GOT3 (cell line): ENCODE data around the gene CCDC88C.
A peak's percentile ranks its signal among the peaks of the same experiment; 100 is the strongest.

Experiments used
- DNase-seq: peaks from one replicate; lab custom pipeline; 2025; ENCODE audit warnings: mixed read lengths; lab: John Stamatoyannopoulos, UW

CCDC88C gene

DNA sequence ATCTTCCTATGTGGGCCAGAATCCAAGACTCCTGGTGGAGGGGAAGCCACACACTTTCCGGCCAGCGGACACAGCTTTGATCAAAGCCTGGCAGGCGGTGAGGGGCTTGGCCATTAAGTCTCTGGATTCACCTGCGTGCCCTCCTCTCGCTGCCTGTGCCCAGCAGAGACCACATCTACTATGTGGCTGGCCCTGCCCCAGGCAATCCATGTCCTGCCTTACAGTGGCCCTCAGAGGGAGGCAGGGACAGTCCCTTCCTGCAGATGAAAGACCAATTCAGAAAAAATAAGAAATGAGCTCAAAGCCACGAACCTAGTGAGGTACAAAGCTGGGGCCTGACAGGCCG, 90.4 kb downstream of the CCDC88C start:
- DNase-seq, result no peak

DNA sequence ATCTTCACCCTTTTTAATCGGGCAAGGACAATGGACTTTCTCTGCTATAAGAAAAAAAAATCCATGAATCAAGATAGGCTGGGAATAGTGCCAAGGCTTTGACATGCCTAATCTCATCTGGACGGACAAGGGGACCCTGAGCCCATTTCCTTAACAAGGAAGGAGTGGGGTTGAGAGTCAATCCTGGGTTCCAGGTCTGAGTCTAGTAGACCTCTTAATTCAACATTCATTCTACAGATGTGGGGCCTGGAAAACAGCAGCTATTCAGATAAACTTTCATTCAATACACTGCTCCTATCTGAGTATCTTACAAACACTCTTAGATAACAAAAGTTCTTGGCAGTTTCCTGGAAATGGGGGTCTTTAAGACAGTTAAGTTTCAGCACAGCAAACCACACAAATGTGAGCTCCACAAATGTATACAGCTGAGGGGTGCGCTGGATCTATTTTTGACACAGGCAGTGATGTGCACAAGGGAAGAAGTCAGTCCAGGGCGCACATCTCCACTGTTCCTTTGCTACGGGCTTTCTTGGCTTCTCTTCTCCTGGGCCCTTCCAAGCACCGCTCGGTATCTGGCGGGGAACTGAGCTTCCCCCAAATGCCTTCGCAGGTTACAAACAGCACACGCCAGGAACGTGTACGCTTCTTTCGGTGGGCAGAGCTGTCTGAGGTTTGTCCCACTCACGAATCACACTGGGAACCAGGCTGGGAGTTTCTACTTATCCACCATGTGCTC, 90.9 kb downstream of the CCDC88C start:
- no peak for DNase-seq

DNA sequence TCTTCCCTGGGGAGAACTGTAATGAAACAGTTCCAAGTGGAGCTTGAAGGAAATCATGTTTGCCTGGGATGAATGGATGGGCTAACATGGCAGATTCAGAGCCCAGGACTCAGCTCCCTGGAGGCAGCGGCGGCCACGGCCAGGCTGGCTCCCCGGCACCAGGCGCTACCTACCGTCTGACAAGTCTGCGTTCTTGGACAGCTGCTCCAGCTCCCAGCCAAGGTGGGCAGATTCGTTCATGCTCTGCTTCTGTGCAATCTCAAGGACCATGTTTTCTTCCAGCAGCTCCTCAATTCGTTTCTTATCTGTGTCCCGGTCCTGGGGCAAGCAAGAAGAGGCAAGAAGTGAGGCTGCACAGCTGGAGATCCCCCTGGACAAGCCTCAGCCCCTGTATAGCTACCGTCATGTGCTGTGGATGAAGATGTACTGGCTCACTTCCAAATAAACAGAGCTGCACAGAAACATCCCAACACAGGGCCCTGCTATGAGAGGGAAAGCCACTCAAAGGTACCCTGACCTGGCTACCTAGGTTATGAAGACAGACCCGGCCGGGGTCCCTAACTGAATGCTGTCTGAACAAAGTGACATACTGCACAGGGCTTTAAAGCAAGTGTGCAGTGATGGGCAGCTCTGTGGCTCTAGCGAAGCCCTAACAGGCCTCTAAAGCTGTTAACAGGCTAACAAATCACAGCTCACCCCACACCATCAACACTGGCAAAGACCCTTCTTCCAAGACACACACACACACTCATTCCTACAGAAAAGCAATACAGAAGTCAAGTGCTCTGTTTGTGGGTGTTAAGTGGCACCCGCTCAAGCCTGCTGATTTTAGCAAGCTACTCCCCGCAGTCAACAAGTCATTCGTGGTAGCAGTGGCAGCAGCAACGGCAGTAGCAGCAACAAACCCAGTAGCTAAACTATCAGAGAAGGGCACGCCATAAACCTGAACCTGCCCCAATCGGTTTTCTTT, 92.7 kb downstream of the CCDC88C start:
- no peak for DNase-seq

DNA sequence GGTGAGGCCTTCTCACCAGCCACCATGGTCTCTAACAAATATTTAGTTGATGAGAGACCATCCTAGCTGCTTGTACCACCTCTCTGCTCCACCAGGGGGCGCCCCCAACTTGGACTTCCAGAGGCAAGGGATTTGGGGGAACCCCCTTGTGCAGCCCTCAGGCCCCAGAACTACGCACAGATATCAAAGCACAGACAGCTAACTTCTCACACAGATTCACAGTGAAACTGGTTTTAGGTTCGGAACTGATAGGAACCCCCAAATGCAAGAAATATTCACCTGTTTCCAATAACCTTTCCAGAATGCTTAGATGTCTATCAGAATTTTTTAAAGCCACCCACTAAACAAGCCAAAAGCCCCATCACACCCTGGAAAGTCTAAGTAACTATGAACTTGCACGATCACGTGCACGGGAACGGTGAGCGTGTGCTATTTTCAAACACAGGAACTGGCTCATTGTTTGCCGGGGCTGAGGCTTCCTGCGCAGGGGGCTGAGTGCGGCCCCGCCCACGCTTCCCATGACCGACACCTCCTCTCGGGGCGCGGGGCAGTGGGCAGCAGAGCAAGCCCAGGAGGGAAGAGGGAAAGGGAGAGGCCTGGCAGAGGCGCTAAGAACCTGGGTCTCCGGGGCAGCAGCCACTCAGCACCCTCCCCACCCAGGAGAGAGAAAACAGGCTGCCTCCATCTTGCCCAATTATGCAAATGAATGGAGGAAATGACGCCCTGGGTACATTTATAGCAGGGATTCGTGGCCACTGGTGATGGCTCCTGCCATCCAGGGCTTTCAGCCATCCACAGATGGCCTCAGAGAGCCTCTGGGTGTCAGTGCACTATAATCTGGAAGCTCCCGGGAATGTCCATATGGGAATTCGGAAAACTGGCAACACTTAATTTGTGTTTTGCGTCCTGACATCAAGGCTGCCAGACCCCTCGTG, 93.7 kb downstream of the CCDC88C start:
- peak; percentile 27 for DNase-seq

DNA sequence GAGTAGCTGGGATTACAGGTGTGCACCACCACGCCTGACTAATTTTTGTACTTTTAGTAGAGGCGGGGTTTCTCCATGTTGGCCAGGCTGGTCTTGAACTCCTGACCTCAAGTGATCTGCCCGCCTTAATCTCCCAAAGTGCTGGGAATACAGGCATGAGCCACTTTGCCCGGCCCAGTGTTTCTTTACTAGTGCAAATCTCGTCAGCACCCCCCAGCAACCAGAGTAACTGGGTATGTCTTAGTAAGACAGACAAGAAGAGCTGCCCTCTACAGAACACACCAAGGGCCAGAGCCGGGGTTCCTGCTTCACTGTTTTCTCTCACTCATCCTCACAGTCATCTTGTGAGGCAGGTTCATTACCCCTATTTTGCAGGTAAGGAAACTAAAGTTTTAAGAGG, 94.6 kb downstream of the CCDC88C start:
- no peak for DNase-seq

DNA sequence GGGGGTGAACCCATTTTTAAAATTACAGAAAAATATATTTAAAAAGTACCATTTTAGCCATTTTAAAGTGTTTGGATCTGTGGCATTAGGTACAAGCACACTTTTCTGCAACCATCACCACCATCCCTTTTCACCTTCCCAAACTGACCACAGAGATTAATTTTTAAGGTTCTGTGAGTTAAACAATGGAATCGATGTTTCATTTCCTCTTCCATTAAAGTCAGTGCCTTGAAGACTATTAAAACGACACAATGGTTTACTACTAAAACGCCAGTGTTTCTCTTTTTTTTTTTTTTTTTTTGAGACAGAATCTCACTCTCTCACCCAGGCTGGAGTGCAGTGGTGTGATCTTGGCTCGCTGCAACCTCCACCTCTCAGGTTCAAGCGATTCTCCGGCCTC, 95.0 kb downstream of the CCDC88C start:
- no peak for DNase-seq

DNA sequence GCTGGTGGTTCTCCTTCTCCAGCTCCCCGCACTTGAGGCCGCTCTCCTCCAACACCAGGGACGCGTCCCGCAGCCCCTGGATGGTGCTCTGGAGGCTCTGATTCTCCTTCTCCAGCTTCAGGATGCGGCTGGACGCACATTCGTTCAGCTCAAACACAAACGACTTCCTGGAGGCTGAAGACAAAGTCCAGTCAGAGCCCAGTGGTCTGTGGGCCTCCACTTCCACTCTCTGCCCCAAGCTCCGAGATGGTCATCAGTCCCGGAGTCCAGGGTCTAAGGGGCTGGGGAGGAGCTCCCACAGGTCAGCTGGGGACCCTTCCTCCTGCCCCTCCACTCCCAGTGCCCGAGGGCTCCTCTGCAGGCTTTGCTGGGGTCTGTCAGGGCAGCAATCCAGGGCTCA, 96.5 kb downstream of the CCDC88C start:
- DNase-seq, result no peak

DNA sequence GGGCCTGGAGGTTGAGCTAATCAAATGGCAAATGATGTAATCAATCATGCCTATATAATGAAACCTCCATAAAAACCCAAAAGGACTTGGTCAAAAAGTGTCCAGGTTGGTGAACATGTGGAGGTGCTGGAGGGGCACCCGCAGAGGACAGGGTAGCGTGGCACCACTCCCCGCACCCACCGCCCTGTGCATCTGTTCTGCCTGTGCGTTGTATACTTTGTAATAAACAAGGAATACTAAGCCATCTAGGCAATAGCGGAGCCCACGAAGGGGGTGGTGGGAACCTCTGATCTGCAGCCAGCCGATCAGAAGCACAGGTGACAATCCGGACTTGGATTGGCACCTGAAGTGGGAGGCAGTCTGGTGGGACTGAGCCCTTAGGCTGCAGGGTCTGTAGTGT, 97.4 kb downstream of the CCDC88C start:
- no peak for DNase-seq

DNA sequence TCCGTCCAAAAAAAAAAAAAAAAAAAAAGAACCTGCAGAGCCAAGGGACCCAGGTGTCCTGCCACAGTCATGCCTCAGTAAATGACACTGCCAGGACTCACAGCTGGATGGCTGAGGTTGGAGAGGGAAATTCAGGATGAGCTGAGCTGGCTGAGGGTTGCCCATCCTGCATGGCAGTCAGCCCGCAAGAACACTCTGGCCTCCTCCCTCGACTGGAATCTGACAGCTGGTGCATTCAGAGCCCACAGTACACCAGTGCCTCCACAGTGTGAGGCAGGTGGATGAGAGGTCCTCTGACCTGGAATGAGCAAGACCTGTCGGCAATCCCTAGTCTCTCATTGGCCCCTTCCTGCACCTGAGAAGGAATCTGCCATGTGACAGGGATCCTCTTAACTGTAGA, 98.7 kb downstream of the CCDC88C start:
- no peak for DNase-seq

DNA sequence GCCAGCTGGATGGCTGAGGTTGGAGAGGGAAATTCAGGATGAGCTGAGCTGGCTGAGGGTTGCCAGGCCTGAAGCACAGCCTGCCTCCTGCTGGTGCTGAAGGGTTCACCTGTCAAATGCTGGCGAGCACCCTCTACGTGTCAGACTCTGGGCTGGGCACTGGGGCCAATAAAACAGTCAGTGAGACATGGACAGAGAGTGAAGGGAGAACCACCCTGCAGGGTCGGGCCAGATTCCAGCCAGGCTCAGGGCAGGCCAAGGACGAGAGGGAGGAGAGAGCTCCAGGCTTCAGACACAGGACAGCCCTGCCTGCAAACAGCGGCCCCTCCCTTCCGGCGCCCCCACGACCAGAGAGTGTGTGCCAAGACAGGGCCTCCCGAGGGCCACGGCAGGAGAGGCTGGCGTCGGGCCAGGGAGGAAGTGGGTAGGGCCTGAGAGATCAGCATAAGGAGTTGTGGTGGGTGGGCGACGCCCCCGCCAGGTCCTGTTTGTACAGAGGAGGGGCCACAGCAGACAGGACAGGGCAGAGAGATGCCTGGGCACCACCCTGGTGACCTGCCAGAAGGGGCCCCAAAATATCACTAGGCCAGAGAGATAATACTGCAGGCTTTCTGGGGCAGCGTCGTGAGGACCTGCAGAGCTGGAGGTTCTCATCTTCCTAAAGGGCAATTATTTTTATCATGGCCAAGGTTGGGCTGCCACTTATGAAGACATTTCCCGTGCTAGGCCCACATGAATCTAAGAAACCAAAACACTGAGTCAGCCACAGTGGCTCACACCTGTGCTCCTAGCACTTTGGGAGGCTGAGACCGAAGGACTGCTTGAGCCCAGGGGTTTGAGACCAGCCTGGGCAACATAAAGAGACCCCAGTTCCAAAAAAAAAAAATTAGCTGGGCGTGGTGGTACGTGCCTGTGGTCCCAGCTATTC, 100.0 kb downstream of the CCDC88C start:
- no peak for DNase-seq

DNA sequence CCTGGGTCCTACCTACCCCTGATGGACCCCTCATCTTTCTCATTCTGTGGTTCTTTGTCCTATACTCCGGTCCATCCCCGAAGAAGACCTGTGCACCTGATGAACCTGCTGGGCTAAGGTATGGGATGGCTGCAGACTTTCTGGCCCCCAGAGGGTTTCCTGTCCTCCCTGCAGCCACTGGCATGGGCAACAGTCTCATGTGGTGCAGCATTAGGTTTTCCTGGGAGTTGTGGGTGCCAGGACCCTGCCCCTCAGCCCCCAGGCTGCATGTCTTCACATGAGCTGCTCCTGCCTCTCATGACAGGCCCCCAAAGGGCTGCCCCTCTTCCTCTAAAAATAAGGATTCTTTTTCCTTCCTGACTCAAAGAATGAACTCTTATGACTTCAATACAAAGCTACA, 100.9 kb downstream of the CCDC88C start:
- DNase-seq, result no peak

DNA sequence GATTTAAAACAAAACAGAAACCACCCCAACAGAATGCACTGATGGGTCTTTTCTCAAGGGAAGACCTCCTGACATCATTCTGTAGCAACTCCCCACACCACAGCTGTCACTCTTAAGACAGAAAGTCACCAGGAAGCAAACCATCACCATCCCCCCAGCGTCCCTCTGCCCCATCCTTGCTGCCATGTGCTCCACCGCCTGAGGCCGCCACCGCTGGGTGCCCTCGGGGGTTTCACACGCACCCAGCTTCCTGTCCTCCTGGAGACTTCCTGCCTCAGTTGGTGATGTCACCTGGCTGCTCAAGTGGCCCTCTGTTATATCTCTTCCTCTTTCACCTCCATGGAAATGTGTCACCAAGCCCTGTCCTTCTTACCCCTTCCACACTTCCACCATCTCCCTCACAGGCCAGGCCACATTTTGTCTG, 101.8 kb downstream of the CCDC88C start:
- DNase-seq, result peak; percentile 1

DNA sequence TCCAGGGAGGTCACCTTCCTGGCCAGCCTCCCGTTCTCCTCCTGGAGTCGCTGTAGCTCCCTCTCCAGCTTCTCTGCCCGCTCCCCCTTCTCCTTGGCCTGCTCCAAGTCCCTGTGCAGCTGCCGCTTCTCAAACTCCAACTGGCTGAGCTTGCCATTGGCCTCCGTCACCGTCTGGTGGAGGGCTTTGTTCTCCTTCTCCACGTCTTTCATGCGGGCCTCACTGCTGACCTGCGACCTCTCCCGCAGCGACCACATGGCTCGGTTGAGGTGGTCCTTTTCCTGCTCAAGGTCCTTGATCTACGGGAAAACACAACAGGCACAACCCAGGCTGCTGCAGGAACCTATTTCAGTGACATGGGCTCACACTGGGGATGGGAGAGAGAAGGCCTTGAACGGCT, 103.8 kb downstream of the CCDC88C start:
- DNase-seq, result no peak

DNA sequence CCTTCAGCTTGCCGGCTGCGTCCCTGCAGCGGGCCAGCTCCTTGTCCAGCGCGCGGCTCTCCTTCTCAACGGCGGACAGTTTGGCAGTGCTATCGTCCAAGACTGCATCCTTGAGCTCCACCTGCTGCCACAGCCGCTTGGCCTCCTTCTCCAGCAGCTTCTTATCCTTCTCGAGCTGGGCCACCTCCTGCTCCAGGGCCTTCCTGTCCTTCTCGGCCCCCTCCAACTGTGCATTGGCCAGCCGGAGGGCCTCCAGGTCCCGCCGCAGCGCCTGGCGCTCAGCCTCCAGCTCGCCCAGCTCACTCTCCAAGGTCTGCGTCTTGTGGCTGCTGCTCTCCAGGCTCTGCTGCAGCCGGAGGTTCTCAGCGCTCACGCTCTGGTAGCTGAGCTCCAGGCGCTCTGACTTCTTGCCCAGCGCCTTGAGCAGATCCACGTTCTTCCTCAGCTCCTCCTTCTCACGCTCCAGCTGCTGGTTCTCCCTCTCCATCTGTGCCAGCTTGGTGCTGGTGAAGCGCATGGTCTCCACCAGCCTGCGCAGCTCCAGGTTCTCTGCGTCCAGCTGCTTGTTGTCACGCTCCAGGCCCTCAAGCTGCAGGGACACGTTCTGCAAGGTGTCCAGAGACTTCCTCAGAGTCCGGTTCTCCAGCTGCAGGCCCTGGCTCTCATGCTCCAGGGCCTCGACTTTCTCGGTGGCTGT, 104.3 kb downstream of the CCDC88C start:
- DNase-seq, result no peak

DNA sequence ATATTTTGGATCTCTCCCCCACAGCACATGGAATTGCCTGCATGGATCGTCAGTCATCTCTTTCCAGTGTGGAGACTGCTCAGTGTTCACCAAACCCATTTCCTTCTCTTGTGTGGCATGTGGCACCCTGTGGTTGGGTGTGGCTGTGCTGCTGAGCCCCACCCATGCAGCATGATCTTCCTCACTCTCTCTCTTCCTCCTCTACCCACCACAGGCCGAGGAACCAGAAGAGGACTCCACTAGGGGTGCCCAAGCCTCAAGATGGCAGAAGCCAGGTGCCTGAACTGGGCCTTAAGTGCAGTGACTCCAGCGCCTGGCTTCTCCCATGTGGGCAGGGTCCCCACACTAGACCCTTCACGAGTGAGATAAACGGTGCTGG, 106.3 kb downstream of the CCDC88C start:
- no peak for DNase-seq

DNA sequence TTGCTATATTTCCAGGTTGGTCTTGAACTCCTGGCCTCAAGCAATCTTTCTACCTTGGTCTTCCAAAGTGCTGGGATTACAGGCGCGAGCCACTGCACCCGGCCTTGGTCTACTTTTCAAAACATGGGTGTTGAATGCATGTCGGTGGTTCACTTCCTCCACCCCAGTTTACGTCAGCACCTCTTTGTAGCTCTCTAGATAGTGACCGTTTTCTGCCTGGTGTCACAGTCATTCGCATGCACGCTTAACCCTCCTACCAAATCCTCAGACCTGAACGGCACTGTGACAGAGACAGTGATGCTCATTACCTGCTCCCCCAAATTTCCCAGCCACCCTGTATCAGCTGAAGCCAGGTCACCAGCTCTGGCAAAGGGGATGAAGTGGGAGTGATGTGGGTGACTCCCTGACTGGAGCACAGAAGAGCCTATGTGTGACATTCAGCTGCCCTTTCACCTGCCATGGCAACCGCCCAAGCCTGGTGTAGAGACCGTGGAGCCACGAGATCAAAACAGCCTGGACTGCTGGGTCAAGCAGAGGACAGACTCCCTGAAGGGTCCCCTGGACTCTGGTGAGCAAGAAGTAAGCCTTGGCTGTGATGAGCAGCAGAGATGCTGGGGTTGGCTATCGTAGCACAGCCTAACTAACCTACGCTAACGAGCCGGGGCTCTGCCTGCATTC, 106.9 kb downstream of the CCDC88C start:
- DNase-seq, result no peak

DNA sequence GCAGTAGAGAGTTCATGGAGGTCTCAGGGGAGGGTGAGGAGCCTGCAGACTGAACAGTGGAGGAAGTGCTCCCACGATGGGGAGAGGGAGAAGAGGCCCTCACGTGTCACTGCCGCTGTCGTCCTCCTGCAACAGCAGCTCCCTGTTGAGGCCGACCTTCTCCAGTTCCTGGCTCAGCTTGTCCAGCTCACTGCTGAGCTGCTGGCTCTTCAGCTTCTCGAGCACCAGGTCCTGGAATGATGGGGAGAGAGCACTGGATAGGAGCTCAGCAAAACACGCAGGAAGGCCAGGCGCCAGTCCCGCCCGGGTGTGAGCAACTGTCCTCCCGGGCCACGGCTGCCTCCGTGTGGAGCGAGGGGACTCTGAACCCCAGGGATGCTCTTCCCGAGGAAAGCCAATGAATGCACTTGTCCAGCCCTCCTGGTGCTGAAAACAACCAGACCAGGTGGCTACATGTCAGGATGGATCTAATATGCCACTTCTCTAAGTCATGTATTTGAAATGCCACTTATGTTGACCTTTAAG, 107.8 kb downstream of the CCDC88C start:
- no peak for DNase-seq

DNA sequence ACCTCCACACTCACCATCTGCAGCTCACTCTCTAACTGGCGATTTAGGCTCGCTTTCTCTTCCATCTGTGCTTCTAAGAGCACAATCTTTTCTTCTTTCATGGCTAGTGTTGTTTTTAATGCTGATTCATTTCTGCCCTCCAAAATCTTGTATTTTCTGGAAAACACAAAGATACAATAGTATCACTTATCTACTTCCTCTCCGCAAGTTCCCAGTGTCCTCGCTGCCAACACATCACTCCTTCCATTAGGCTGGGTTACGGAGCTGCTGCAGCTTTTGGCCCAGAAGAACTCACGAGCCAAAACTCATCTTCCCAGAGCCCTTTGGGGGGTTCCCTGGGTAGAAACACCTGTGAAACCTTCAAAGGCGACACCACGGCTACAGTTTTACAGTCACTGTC, 109.3 kb downstream of the CCDC88C start:
- DNase-seq, result no peak

DNA sequence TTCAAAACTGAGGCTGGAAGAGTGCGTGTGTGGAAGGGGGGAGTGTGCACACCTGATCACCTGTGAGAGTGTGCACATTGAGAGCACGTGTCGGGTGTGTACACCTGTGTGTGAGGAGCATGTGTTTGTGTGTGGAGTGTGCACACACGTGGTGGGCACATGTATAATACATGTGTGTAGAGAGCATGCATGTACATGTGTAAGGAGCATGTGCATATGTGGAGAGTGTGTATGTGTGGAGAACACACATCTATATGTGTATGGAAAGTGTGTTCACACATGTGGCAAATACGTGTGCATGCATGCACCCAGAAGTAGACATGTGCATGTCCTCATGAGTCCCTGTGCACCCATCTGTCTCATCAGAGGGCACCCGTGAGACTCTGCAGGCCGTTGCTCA, 110.0 kb downstream of the CCDC88C start:
- DNase-seq, result no peak

DNA sequence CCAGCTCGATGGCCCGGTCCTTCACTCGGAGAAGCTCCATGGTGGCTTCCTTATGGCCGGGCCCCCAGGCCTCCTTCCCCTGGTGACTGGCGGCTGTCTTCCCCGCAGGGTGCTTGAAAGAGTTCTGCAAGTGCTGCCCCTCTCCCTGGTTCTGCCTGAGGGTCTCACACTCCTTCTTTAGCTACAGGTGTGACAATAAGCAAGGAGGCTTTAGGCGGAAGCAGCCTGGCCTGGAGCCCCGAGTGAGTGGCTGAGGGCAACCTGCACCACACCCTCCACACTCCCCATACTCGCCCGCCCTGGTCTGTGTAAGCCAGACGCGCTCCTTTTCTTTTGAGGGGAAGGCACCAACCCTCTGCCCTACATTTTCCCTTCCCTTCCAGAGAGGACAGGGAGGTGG, 110.6 kb downstream of the CCDC88C start:
- DNase-seq, result no peak
